ENCODE measurements around the gene CTIF.

CTIF gene

GRCh38 chr18:48791636-48792105 lies 252.8 kb downstream of the CTIF start:
- no peak for TF ChIP-seq CTCF (IDR thresholded peaks at IDR 0.05)

GRCh38 chr18:48792141-48792540 lies 253.3 kb downstream of the CTIF start:
- no peak for TF ChIP-seq CTCF (IDR thresholded peaks at IDR 0.05)

GRCh38 chr18:48792611-48793380 lies 254.0 kb downstream of the CTIF start:
- TF ChIP-seq CTCF (IDR thresholded peaks at IDR 0.05): no peak

- no peak for TF ChIP-seq CTCF (IDR thresholded peaks at IDR 0.05)
These were observed 255.6 kb downstream of the CTIF start for GRCh38 chr18:48794251-48794970.

GRCh38 chr18:48795696-48796095 lies 256.9 kb downstream of the CTIF start:
- no peak for TF ChIP-seq CTCF (IDR thresholded peaks at IDR 0.05)

- TF ChIP-seq CTCF (IDR thresholded peaks at IDR 0.05): no peak
These were observed 257.8 kb downstream of the CTIF start for GRCh38 chr18:48796491-48797205.

GRCh38 chr18:48797841-48798255 lies 259.0 kb downstream of the CTIF start:
- no peak for TF ChIP-seq CTCF (IDR thresholded peaks at IDR 0.05)

Measured in LNCAP (cell line).